ENCODE results near the gene SLC25A19. TPM values are rescaled to one million over a fixed set of nuclear protein-coding genes. Genes with fewer than 3 reads are reported as not detected.

SLC25A19 gene
- total RNA-seq, 6 donors from 2014 or later, result 21.9 to 37.0 (median 23.9) TPM

DNA sequence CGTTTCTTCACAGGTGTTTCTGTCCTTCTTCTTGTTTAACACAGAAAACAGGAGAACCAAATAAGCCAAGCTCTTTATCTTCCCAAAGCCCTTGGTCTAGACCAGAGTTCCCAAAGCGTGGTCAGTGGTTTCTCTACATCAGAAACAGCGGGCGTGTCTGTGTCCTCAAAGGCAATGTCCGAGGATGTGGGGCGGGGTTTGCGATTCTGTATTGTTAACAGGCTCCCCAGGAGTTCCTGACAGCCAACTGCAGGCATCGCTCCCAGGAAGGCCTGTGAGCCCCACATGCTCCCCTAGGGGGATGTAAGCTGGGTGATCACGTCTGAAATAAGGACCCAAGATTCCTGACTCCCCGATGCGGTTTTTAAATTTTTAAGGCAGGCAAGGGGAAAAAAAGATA is 28.4 kb upstream of the SLC25A19 start:
- Histone ChIP-seq H3K27ac (peak overlapping the region in 1 of 4 donors; percentile 48), H3K4me3 (no peak overlapping the region), H3K27me3 (no peaks in the 10 kb centered on the region), H3K4me1 (peaks cover 0 to 14% (median 8%) of the 10 kb centered on the region in 4 donors), H3K9me3 (no peaks in the 10 kb centered on the region), H3K36me3 (peaks cover 14 to 46% (median 33%) of the 10 kb centered on the region in 4 donors)
- TF ChIP-seq CTCF (IDR thresholded peaks at IDR 0.05), result no peak
- no peak for TF ChIP-seq POLR2A (IDR thresholded peaks at IDR 0.05)
- TF ChIP-seq EP300 (IDR thresholded peaks at IDR 0.05), result no peak
- TF ChIP-seq POLR2AphosphoS5 (IDR thresholded peaks at IDR 0.05), result no peak
- DNase-seq (no peak), ATAC-seq (ENCODE audit: low FRiP score in 2 of 2) (no peak)
- 66 to 78% methylated on average over 11 of the region's 11 CpGs for WGBS, 2 donors

DNA sequence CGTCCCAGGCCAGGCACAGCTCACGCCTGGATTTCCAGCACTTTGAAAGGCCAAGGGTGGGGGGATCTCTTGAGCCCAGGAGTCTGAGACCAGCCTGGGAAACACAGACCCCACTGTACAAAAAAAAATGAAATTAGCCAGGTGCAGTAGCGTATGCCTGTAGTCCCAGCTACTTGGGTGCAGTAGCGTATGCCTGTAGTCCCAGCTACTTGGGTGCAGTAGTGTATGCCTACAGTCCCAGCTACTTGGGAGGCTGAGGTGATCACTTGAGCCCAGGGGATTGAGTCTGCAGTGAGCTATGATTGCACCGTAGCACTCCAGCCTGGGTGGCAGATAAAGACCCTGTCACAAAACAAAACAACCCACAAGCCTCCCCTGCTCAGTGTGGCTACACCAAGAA is 27.0 kb upstream of the SLC25A19 start:
- WGBS, 2 donors, result 80 to 91% methylated on average over 5 of the region's 5 CpGs
- ATAC-seq (ENCODE audit: low FRiP score in 2 of 2), result no peak
- Histone ChIP-seq H3K9me3 (no peaks in the 10 kb centered on the region), H3K27ac (peak overlapping the region in 3 of 4 donors; percentile 56 to 79 (median 64)), H3K36me3 (peaks cover 9 to 38% (median 25%) of the 10 kb centered on the region in 4 donors), H3K4me3 (no peak overlapping the region), H3K4me1 (peaks cover 0 to 18% (median 9%) of the 10 kb centered on the region in 4 donors), H3K27me3 (no peaks in the 10 kb centered on the region)
- TF ChIP-seq CTCF (IDR thresholded peaks at IDR 0.05), result no peak
- no peak for TF ChIP-seq POLR2A (IDR thresholded peaks at IDR 0.05)
- TF ChIP-seq POLR2AphosphoS5 (IDR thresholded peaks at IDR 0.05), result no peak
- no peak for TF ChIP-seq EP300 (IDR thresholded peaks at IDR 0.05)
- DNase-seq, result no peak

- no peak overlapping the region for H3K4me3 ChIP-seq
- H3K27me3 ChIP-seq, result no peaks in the 10 kb centered on the region
- ATAC-seq (ENCODE audit: low FRiP score in 2 of 2) (peak in 1 of 2 donors; percentile 52), DNase-seq (peak; percentile 45 to 58)
- 74 to 87% methylated on average over 19 of the region's 19 CpGs for WGBS, 2 donors
- H3K27ac ChIP-seq, result peak overlapping the region; percentile 39 to 79 (median 60)
- H3K9me3 ChIP-seq, result no peaks in the 10 kb centered on the region
- H3K36me3 ChIP-seq, result peaks cover 9 to 33% (median 21%) of the 10 kb centered on the region in 4 donors
- TF ChIP-seq POLR2A (IDR thresholded peaks at IDR 0.05) (peak in 1 of 4 donors; percentile 26), POLR2AphosphoS5 (IDR thresholded peaks at IDR 0.05) (no peak), EP300 (IDR thresholded peaks at IDR 0.05) (no peak), CTCF (IDR thresholded peaks at IDR 0.05) (no peak)
- H3K4me1 ChIP-seq, result peaks cover 0 to 18% (median 9%) of the 10 kb centered on the region in 4 donors
Measured at GRCh38 chr17:75315541-75316243, 26.5 kb upstream of the SLC25A19 start.

DNA sequence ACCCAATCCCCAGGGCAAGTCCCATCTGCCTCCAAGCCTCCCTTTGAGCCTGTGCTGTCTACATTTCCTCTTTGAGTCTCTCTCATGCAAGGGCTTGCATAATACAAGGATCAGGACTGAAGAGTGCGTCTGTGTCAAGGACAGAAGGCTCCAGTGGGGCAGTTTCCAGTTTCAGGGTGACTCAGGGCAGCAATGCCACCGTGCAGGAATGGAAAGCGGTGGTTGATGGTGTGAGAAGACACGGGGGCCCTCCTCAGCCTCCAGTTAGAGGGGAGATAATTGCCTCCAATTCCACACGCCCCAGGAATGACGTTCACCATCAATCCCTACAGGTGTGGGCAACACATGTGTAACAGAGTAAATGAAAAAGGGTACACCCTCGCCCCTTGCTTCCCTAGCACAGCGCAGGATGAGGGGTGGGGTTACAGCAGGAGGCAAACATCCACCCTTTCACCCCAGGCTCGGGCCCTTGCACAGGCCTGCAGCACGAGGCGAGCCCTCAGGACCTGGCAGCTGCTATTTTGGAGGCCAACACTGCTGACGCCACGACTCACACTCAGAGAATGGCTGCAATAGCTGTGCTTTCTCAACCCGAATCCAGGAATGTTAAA is 24.8 kb upstream of the SLC25A19 start:
- 66 to 74% methylated on average over 11 to 14 of the region's 14 CpGs for WGBS, 2 donors
- TF ChIP-seq CTCF (IDR thresholded peaks at IDR 0.05) (no peak), POLR2AphosphoS5 (IDR thresholded peaks at IDR 0.05) (no peak), POLR2A (IDR thresholded peaks at IDR 0.05) (peak in 1 of 4 donors; percentile 64), EP300 (IDR thresholded peaks at IDR 0.05) (no peak)
- peak overlapping the region; percentile 64 to 79 (median 76) for H3K27ac ChIP-seq
- peaks cover 0 to 16% (median 7%) of the 10 kb centered on the region in 4 donors for H3K36me3 ChIP-seq
- H3K4me1 ChIP-seq, result peaks cover 0 to 18% (median 10%) of the 10 kb centered on the region in 4 donors
- H3K27me3 ChIP-seq, result no peaks in the 10 kb centered on the region
- H3K4me3 ChIP-seq, result no peak overlapping the region
- no peaks in the 10 kb centered on the region for H3K9me3 ChIP-seq
- peak; percentile 49 to 74 for ATAC-seq (ENCODE audit: low FRiP score in 2 of 2)
- peak in 1 of 2 donors; percentile 51 for DNase-seq

Data from upper lobe of left lung (tissue), 6 donors.